Measurements from ENCODE around the gene DHRS7B.

The DHRS7B gene

GRCh38 chr17:21164620-21165019, 37.9 kb downstream of the DHRS7B start:
- no peak for DNase-seq (ENCODE audit: low read depth)
- TF ChIP-seq CTCF (conservative IDR thresholded peaks at IDR 0.05; ENCODE audit: control insufficient read depth, insufficient read depth, low read depth, low read length), result no peak
- H3K4me3 ChIP-seq (ENCODE audit: control insufficient read depth, low read depth, low read length), result no peak overlapping the region

GRCh38 chr17:21165922-21166594, 39.3 kb downstream of the DHRS7B start:
- no peak overlapping the region for H3K4me3 ChIP-seq (ENCODE audit: control insufficient read depth, low read depth, low read length)
- no peak for DNase-seq (ENCODE audit: low read depth)
- TF ChIP-seq CTCF (conservative IDR thresholded peaks at IDR 0.05; ENCODE audit: control insufficient read depth, insufficient read depth, low read depth, low read length), result no peak

- no peak for TF ChIP-seq CTCF (conservative IDR thresholded peaks at IDR 0.05; ENCODE audit: control insufficient read depth, insufficient read depth, low read depth, low read length)
- peak; percentile 74 for DNase-seq (ENCODE audit: low read depth)
- no peak overlapping the region for H3K4me3 ChIP-seq (ENCODE audit: control insufficient read depth, low read depth, low read length)
Measured at GRCh38 chr17:21166595-21167210, 39.9 kb downstream of the DHRS7B start.

GRCh38 chr17:21167303-21167702, 40.5 kb downstream of the DHRS7B start:
- no peak overlapping the region for H3K4me3 ChIP-seq (ENCODE audit: control insufficient read depth, low read depth, low read length)
- no peak for TF ChIP-seq CTCF (conservative IDR thresholded peaks at IDR 0.05; ENCODE audit: control insufficient read depth, insufficient read depth, low read depth, low read length)
- peak; percentile 39 for DNase-seq (ENCODE audit: low read depth)

- no peak overlapping the region for H3K4me3 ChIP-seq (ENCODE audit: control insufficient read depth, low read depth, low read length)
- no peak for DNase-seq (ENCODE audit: low read depth)
- no peak for TF ChIP-seq CTCF (conservative IDR thresholded peaks at IDR 0.05; ENCODE audit: control insufficient read depth, insufficient read depth, low read depth, low read length)
Measured at GRCh38 chr17:21168555-21168865, 41.7 kb downstream of the DHRS7B start.

GRCh38 chr17:21169496-21169895, 42.7 kb downstream of the DHRS7B start:
- no peak for DNase-seq (ENCODE audit: low read depth)
- H3K4me3 ChIP-seq (ENCODE audit: control insufficient read depth, low read depth, low read length), result no peak overlapping the region
- TF ChIP-seq CTCF (conservative IDR thresholded peaks at IDR 0.05; ENCODE audit: control insufficient read depth, insufficient read depth, low read depth, low read length), result no peak
